SKM-1 (cell line): ENCODE measurements around the gene RIMBP2.

ENCODE experiments used
- DNase-seq: peaks from one replicate; lab custom pipeline; 2025; ENCODE audit not compliant: unreplicated experiment; lab: John Stamatoyannopoulos, UW

RIMBP2 gene

GRCh38 chr12:130347588-130347987 is 368.5 kb downstream of the RIMBP2 start:
- DNase-seq: no peak
